ENCODE data around the gene MLH3.

GRCh38 chr14:75044322-75044721, 6.9 kb downstream of the MLH3 start:
- TF ChIP-seq, protein P1, sequence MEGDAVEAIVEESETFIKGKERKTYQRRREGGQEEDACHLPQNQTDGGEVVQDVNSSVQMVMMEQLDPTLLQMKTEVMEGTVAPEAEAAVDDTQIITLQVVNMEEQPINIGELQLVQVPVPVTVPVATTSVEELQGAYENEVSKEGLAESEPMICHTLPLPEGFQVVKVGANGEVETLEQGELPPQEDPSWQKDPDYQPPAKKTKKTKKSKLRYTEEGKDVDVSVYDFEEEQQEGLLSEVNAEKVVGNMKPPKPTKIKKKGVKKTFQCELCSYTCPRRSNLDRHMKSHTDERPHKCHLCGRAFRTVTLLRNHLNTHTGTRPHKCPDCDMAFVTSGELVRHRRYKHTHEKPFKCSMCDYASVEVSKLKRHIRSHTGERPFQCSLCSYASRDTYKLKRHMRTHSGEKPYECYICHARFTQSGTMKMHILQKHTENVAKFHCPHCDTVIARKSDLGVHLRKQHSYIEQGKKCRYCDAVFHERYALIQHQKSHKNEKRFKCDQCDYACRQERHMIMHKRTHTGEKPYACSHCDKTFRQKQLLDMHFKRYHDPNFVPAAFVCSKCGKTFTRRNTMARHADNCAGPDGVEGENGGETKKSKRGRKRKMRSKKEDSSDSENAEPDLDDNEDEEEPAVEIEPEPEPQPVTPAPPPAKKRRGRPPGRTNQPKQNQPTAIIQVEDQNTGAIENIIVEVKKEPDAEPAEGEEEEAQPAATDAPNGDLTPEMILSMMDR (IDR thresholded peaks at IDR 0.05 in 4 of 5, conservative IDR thresholded peaks at IDR 0.05 in 1 of 5), result no peak
- TF ChIP-seq POLR2A (IDR thresholded peaks at IDR 0.05), result no peak
